Measurements from ENCODE around the gene TVP23B.
"Not testable (repeated sequence)": the region's sequence is repeated elsewhere in the genome, so short reads cannot be mapped to it uniquely, and the experiment has no call there.

Gene TVP23B

DNA sequence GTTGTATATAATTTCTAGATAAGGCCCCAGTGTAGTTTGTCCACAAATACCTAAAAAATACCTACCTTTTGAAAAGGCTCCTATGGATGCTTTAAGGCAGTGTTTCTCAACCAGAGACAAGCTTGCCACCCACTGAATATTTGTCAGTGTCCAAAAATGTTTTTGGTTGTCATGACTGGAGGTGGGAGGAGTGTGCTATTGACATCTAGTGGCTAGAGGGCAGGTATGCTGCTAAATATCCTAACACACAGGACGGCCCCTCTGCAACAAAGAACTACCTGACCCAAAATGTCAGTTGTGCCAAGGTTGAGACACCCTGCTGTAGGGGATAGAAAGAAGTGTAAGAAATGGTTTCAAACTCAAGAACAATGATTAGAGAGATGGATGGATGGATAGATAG lies 10.4 kb downstream of the TVP23B start:
- not testable (repeated sequence) for DNase-seq (ENCODE audit: low read depth)

DNA sequence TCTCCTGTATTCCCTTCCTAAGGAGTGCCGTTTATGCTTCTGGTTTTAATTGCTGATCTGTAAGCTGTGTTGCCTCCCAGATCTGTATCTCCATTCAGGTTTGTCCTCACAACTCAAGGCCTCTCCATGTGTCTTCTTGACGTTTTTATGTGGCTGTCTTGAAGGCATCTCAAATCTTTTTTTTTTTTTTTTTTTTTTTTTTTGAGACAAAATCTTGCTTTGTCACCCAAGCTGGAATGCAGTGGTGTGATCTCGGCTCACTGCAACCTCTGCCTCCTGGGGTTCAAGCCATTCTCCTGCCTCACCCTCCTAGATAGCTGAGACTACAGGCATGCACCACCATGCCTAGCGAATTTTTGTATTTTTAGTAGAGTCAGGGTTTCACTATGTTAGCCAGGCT lies 13.9 kb downstream of the TVP23B start:
- DNase-seq (ENCODE audit: low read depth), result not testable (repeated sequence)

DNA sequence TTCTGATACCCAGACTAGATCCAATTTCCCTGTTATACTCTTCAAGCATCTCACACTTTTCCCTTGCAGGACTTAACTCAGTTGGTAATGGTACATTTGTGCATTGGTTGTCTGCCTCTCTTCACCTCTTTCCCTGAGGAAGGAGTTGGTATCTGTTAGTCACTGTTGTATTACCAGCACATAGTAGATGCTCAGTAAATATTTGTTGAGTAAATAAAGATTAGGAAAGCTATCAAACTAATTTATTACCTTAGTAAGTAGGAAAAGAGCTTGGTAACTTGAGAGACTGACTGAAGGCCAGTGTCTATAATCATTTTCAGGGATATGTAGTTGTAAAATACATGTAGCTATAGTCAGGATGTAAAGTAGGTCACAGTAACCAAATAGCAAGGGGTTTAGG lies 15.9 kb downstream of the TVP23B start:
- not testable (repeated sequence) for DNase-seq (ENCODE audit: low read depth)

DNA sequence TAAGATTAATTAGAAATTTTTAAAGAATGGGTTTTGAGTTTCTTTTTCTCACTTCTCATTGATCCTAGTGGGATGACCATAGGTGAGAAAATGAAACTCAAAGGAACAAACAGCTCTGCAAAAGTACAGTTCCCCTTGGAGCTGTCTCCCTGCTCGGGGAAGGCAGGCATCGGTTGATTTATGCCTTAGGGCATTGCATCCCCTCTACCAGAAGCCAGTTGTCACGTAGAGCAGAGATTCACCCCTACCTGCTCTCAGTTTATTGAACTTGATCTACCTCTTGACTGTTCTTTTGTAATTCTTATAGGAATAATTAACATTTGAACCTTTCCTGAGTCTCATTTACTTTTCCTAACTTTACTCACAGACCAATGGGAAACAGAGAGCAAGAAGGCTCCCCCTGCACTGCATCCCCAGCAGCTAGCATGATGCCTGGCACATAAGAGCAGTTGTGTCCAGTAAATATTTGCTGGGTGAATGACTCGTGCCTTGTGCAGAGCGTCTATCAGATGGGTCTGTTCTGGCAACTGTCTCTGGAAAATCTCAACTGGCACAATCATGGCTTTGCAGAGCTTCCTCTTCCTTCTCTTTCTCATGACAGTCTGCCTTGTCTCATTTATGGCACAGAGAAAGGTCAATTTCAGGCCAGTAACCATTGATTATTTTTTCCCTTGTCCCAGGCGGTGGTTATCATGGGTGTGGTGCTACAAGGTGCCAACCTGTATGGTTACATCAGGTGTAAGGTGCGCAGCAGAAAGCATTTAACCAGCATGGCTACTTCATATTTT lies 22.7 kb downstream of the TVP23B start:
- not testable (repeated sequence) for DNase-seq (ENCODE audit: low read depth)

DNA sequence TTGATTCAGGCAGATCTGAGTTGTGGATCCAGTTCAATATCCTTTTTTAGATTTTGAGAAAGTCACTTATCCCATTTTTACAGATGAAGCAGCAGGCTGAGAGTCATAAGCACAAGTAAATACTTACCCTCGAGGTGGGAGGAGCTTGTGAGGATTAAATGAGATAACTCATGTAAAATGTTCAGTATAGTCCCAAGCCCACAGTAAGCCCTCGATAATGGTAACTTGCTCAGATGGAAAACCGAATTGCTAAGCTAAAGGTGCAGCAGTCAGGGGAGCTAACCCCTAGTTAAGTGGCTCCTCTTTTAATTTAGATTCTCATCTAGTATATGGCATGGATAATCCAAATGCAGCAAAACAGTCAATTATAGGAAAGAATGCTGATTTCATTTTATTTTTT lies 34.9 kb downstream of the TVP23B start:
- not testable (repeated sequence) for DNase-seq (ENCODE audit: low read depth)

DNA sequence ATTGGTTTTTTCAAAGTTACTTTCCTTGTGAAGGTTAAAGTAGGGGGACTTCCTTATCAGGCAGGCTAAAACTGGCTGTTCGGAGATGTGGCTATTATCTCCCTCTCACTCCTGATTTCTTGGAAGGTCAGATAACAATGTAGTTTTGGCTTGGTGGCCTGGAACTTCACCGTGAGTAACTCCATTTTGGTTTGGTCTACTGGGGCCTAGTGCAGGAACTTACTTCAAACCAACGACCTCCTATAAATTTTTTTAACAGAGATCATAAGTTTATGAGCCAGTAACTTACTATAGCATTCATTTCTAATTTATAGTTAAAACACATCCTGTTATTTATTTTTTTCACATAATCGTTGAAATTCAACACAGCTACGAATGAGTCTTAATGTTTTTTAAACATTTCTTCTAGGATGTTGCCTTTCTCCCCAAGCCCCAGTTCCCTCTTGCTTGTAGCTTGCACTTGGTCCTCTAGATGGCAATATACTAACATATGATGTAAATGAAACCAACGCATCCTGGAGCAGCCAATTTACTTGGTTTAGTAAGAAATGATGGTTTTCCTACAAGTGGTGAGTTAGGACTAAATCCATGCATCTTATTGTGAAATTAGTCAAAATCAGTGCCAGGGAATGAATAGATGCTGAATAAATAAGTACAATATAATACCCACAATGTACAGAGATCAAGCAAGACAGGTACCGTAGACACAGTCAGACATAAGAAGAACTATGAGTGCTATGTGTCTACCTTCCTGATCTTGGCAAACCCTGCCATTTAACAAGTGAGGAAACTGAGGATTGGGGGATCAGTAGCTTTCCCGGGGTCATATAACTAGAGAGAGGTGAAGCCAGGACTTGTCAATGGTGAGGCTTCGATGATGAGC lies 35.7 kb downstream of the TVP23B start:
- DNase-seq (ENCODE audit: low read depth), result peak; percentile 23

DNA sequence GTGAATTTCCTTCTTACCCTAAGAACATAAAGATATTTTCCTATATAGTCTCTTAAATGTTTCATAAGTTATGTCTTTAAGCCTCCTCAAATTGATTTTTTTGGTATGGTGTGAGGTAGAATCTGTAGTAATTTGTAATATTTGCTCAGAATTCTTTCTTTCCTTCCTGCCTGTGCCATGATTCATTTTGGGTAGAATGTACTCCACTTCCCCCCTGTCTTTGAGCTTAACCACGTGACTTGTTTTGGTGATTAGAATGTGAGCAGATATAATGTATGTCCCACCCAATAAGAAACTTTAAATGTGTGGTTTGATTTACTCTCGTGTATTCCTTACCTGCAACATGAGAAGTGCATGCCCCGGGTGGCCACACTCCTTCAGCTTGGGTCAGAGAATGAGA lies 40.4 kb downstream of the TVP23B start:
- not testable (repeated sequence) for DNase-seq (ENCODE audit: low read depth)

DNA sequence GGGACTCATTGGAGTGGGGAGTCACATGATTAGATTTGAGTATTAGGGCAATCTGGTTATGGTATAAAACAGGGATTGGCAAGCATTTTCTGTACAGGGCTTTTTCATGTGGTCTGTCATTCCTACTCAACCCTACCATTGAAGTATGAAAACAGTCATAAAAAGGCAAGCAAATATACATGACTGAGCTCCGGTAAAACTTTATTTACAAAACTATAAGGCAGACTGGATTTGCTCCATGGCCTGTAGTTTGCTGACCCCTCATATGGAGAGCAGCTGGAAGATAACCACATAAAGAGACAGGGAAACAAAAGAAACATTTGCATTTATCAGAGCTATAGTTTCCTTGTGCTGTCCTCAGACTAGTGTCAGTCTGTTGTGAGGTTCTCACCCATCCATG lies 46.6 kb downstream of the TVP23B start:
- not testable (repeated sequence) for DNase-seq (ENCODE audit: low read depth)

DNA sequence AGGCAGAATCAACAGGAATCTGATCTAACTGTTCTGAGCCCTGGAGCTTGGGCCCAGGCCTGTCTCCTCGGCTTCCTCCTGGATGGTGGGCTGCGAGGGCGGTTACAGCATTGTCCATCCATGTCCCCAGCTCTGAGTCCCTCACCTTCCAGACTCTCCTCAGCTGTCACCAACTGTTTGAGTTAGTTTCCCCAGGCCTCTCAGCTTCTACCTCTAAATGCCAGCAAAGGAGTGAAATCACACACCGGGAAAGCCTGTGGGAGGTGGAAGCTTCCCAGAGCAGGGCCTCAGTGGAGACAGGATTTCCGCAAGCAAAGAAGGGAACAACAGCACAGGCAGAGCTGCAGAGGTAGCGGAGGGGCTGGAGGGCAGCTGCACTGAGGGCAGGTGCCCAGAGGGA lies 67.5 kb downstream of the TVP23B start:
- no peak for DNase-seq (ENCODE audit: low read depth)

DNA sequence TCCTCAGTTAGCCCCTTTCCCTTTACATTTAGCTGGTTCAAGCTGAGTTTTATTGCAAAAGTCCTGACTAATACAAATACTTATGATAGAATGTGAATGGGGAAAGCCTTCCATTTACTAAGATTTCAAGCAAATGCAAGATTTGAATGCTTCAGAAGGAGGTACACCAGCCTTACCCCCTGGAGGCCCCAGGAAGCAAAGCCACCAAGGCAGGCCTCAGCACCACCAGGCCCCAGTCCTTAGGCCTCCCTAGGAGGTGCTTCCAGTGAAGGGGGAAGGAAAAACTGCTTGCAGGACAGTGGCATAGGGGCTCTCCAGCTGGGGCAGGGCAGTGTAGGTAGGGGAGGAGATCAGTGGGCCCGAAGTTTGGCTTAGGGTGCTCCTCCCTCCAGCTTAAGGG lies 69.7 kb downstream of the TVP23B start:
- no peak for DNase-seq (ENCODE audit: low read depth)

DNA sequence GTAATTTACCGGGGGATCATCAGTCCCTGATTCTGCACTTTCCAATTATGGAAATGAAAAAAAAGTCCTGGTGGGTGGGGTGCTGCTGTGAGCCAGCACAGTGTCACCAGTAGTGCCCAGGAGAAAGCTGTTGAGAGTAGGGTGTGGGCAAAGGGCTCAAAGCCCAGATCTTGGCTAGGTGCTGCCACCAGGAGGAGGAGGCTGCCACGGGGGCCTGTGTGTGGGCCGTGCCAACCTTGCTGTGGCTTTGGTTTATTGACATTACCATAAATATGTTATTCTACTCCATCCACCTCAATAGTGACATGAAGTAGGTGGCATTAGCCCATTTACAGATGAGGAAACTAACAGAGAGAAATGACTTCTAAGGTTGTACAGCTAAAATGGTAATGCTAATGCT lies 70.2 kb downstream of the TVP23B start:
- DNase-seq (ENCODE audit: low read depth), result no peak

DNA sequence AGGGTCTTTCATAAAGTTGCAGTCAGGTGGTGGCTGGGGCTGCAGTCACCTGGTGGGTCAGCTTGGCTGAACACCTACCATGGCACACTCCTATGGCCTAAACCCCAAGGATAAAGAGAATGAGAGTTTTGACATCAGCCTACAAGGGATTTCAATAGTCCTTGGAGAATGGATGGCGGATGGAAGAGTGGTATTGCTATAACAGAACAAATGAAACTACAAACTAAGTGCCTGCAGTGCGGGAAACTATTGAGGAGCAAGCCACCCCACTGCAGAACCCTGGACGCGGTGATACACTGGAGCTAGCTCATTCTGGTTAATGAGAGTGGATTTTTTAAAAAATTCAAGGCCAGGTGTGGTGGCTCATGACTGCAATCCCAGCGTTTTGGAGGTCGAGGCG lies 74.0 kb downstream of the TVP23B start:
- no peak for DNase-seq (ENCODE audit: low read depth)

DNA sequence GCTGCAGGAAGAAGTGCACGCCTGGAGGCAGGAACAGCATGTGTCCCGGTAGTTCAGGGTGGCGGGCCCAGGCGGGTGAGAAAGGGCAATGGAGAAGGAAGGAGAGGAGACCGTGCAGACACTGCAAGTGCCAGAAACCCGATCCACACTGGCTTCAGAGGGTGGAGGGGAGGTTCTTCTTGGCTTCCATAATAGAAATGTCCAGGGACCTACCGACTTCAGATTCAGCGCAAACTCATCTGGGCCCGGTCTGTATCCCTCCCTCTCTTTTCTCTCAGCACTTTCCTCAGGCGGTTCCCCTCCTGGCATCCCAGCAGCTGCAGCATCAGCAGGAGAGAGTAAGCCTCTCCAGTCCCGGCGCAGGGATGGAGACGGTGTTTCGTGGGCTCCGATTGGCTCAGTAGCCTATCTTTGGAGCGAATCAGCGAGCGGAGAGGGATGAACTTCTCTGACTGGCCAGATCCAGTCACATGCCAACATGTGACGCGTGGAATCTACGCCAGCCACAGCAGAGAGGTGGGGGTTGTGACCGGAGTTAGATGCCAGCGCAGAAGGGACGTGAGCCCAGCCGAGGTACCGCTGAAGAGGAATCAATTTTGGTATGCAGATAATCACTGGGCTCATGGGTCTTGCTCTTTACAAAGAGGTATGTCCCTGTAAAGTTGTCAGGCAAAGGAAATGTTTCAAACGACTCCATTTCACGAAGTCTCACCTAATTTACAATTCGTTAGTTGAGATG lies 75.0 kb downstream of the TVP23B start:
- DNase-seq (ENCODE audit: low read depth), result peak; percentile 88
